Measurements from ENCODE around the gene ZNF830.
A peak's percentile ranks its signal among the peaks of the same experiment; 100 is the strongest.

Gene ZNF830

DNA sequence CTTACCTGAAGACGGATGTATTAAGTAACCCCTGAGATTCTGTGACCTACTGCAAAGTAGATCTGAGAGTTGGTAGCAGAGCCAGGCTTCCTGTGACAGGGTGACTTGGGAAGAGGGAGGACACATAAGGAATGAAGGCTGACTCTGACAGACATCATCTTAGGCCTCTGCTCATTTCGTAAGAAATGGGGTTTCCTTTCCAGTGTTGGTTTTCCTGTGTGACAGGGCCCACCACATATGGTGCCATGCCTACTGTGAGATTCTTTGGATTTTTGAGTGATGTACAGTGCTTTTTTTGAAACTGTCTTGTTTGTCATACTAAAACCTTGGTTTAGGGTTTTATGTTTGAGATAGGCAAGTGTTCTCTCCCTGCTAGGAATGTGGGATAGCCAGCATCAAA lies 31.7 kb downstream of the ZNF830 start:
- Histone ChIP-seq H3K4me2 (peak overlapping the region; percentile 86; the same call in 1 of the 2 replicates), H3K36me3 (ENCODE audit: insufficient read depth) (peaks cover 7% of the 10 kb centered on the region; the same call in 1 of the 2 replicates), H3K79me2 (ENCODE audit: insufficient read depth, low read depth) (no peaks in the 10 kb centered on the region), H3K4me1 (ENCODE audit: low read depth, poor library complexity, severe bottlenecking) (peaks cover 80% of the 10 kb centered on the region), H3K27me3 (ENCODE audit: insufficient read depth, low read depth) (no peaks in the 10 kb centered on the region), H2AFZ (ENCODE audit: low read depth) (no peak overlapping the region), H3K4me3 (IDR thresholded peaks at IDR 0.05; ENCODE audit: insufficient read depth, low read depth, low read length) (no peak overlapping the region), H4K20me1 (ENCODE audit: insufficient read depth) (no peaks in the 10 kb centered on the region), H3K27ac (peak overlapping the region; percentile 93; the same call in 1 of the 2 replicates), H3K9ac (no peak overlapping the region)
- TF ChIP-seq, protein P1, sequence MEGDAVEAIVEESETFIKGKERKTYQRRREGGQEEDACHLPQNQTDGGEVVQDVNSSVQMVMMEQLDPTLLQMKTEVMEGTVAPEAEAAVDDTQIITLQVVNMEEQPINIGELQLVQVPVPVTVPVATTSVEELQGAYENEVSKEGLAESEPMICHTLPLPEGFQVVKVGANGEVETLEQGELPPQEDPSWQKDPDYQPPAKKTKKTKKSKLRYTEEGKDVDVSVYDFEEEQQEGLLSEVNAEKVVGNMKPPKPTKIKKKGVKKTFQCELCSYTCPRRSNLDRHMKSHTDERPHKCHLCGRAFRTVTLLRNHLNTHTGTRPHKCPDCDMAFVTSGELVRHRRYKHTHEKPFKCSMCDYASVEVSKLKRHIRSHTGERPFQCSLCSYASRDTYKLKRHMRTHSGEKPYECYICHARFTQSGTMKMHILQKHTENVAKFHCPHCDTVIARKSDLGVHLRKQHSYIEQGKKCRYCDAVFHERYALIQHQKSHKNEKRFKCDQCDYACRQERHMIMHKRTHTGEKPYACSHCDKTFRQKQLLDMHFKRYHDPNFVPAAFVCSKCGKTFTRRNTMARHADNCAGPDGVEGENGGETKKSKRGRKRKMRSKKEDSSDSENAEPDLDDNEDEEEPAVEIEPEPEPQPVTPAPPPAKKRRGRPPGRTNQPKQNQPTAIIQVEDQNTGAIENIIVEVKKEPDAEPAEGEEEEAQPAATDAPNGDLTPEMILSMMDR (conservative IDR thresholded peaks at IDR 0.05; ENCODE audit: low read depth, low read length): no peak

DNA sequence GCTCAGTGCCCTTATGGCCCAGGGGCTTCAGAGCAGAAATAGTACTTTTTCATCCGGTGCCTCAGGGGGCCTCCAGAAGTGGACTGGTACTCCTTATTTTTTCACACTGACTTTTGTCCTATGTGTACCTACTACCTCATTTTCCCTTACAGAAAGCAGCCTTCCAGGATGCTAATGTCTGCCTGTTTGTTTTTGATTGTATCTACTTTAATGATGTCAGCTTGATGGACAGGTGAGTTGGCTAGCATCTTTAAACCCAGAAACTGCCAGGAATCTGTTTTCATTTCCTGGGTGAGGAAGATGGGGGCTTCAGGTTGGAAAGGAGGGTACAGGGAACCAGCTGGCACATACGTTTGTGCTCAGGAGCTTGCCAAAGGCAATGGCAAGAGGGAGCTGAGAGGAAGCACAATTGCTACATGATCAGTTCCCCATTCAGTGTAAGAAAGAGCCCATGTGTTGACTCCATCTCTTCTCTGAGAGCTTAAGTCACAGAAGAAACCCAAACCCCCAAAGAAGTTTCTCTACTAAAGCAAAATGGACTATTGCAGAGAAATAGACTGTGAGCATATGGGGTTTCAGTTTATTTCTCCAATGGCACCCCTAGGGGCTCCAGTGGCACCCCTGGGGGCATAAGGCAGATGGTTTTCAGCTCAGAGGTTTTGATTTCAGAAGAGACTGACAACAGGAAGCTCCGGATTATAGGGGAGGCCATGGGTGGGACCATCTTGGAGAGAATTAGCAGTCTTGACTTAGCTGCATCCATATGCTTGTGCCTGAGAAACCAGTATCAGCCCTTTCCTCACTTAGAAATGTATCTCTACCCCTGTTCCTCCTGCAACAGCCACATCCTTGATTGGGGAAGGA lies 35.3 kb downstream of the ZNF830 start:
- Histone ChIP-seq H3K27ac (no peak overlapping the region), H3K36me3 (ENCODE audit: insufficient read depth) (no peaks in the 10 kb centered on the region), H3K4me1 (ENCODE audit: low read depth, poor library complexity, severe bottlenecking) (peaks cover 59% of the 10 kb centered on the region), H3K4me2 (no peak overlapping the region), H2AFZ (ENCODE audit: low read depth) (no peak overlapping the region), H3K79me2 (ENCODE audit: insufficient read depth, low read depth) (no peaks in the 10 kb centered on the region), H3K27me3 (ENCODE audit: insufficient read depth, low read depth) (no peaks in the 10 kb centered on the region), H4K20me1 (ENCODE audit: insufficient read depth) (no peaks in the 10 kb centered on the region), H3K4me3 (IDR thresholded peaks at IDR 0.05; ENCODE audit: insufficient read depth, low read depth, low read length) (no peak overlapping the region), H3K9ac (no peak overlapping the region)
- TF ChIP-seq, protein P1 (conservative IDR thresholded peaks at IDR 0.05; ENCODE audit: low read depth, low read length): no peak

DNA sequence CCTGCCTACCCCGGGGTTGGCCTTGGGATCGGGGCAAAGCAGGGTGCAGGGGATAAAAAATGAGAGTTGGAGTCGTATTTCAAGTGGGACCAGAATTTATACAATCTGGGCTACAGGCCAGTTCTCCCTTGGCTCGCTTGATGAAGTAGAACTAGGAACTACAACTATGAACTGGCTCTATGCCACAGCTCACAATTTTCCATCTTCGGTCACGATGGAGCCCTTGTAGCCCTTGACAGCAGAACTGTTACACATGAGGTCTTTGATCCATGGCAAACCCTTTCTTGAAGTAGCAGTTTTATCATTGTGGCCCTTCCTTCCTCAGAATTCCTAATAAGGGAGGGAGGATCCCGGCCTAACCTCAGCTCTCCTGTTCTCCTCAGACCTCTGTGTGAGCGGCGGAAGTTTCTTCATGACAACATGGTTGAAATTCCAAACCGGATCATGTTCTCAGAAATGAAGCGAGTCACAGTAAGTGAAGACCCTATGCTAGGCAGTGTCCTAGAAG lies 36.1 kb downstream of the ZNF830 start:
- Histone ChIP-seq H3K4me3 (IDR thresholded peaks at IDR 0.05; ENCODE audit: insufficient read depth, low read depth, low read length) (no peak overlapping the region), H3K4me1 (ENCODE audit: low read depth, poor library complexity, severe bottlenecking) (peaks cover 52% of the 10 kb centered on the region), H3K4me2 (no peak overlapping the region), H4K20me1 (ENCODE audit: insufficient read depth) (no peaks in the 10 kb centered on the region), H3K27me3 (ENCODE audit: insufficient read depth, low read depth) (no peaks in the 10 kb centered on the region), H2AFZ (ENCODE audit: low read depth) (no peak overlapping the region), H3K9ac (no peak overlapping the region), H3K36me3 (ENCODE audit: insufficient read depth) (no peaks in the 10 kb centered on the region), H3K27ac (no peak overlapping the region), H3K79me2 (ENCODE audit: insufficient read depth, low read depth) (no peaks in the 10 kb centered on the region)
- TF ChIP-seq, protein P1 (conservative IDR thresholded peaks at IDR 0.05; ENCODE audit: low read depth, low read length): no peak

DNA sequence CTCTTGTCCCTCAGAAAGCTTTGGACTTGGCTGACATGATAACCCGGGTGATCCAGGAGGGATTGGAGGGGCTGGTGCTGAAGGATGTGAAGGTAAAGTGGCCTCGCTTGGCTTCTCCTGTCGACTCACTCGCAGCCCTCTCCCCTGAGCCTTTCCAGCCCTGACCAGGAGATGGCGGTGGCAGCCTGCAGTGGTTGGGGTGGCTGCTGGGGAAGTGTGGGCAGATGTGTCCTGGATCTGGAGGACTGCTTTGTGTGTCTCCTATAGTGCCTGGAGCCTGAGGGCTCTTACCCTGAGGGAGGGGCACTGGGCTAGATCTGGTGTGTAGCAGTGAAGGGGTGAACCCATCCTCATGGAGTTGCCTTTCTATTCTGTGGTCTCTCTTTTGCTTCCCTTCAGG lies 36.9 kb downstream of the ZNF830 start:
- H2AFZ ChIP-seq (ENCODE audit: low read depth): no peak overlapping the region
- no peaks in the 10 kb centered on the region for H3K79me2 ChIP-seq (ENCODE audit: insufficient read depth, low read depth)
- H3K36me3 ChIP-seq (ENCODE audit: insufficient read depth): no peaks in the 10 kb centered on the region
- H3K4me3 ChIP-seq (IDR thresholded peaks at IDR 0.05; ENCODE audit: insufficient read depth, low read depth, low read length): no peak overlapping the region
- TF ChIP-seq, protein P1 (conservative IDR thresholded peaks at IDR 0.05; ENCODE audit: low read depth, low read length): peak; percentile 88
- H3K27ac ChIP-seq: no peak overlapping the region
- no peak overlapping the region for H3K4me2 ChIP-seq
- no peaks in the 10 kb centered on the region for H4K20me1 ChIP-seq (ENCODE audit: insufficient read depth)
- H3K27me3 ChIP-seq (ENCODE audit: insufficient read depth, low read depth): no peaks in the 10 kb centered on the region
- peaks cover 44% of the 10 kb centered on the region for H3K4me1 ChIP-seq (ENCODE audit: low read depth, poor library complexity, severe bottlenecking)
- no peak overlapping the region for H3K9ac ChIP-seq

Data from KMS-11 (cell line).